H1 (cell line): ENCODE data around the gene SPACA7. TPM values are rescaled to one million over a fixed set of nuclear protein-coding genes. Genes with fewer than 3 reads are reported as not detected.

Experiments
- CTCF ChIA-PET: fragments of 300-600 bp; sonication (Branson Sonifier 250); formaldehyde crosslinking; loops from one replicate; lab custom pipeline; 2021; ENCODE audit not compliant: partially characterized antibody; lab: Charles Lee
- POLR2A ChIA-PET: fragments of 300-600 bp; sonication (Branson Sonifier 250); formaldehyde crosslinking; loops from one replicate; lab custom pipeline; 2021; ENCODE audit warnings: inconsistent platforms; ENCODE audit not compliant: partially characterized antibody; lab: Charles Lee
- DNase-seq, 2 experiments: peaks; one replicate each; pipeline versions ENCODE4 v3.0.0 to v3.0.0-alpha.2; 2010 to 2022; ENCODE audit warnings: low spot score in 2 of 2, low read depth in 1 of 2, mixed read lengths in 1 of 2
- FAIRE-seq: peaks from 2 replicates; lab custom pipeline; 2011; peaks lifted over from hg19 to GRCh38; lab: Jason Lieb, UNC
- H2AFZ ChIP-seq: 2 replicates; pipeline ENCODE4 v1.8.1; 2012; ENCODE audit warnings: low read length, inconsistent platforms
- H2AK5ac ChIP-seq: 2 replicates; pipeline ENCODE4 v1.6.1; 2013; ENCODE audit warnings: low read depth, low read length
- H2BK120ac ChIP-seq: replicated peaks from 2 replicates; pipeline ENCODE3; 2013; ENCODE audit warnings: low read depth, low read length, inconsistent platforms
- H2BK12ac ChIP-seq: 2 replicates; pipeline ENCODE4 v1.6.1; 2013; ENCODE audit warnings: low read depth, low read length
- H2BK15ac ChIP-seq: 2 replicates; pipeline ENCODE4 v1.6.1; 2013; ENCODE audit warnings: low read length
- H2BK20ac ChIP-seq: 2 replicates; pipeline ENCODE4 v1.6.1; 2013; ENCODE audit warnings: low read length
- H2BK5ac ChIP-seq: 2 replicates; pipeline ENCODE4 v1.6.1; 2013; ENCODE audit warnings: low read depth, low read length
- H3K14ac ChIP-seq: 2 replicates; pipeline ENCODE4 v1.6.1; 2013; ENCODE audit warnings: inconsistent platforms; ENCODE audit not compliant: insufficient read length
- H3K18ac ChIP-seq: 2 replicates; pipeline ENCODE4 v1.6.1; 2013; ENCODE audit warnings: low read length; ENCODE audit errors: extremely low read depth
- H3K23ac ChIP-seq: 2 replicates; pipeline ENCODE4 v1.6.1; 2013; ENCODE audit warnings: inconsistent platforms; ENCODE audit not compliant: insufficient read length
- H3K23me2 ChIP-seq: 2 replicates; pipeline ENCODE4 v1.6.1; 2013; ENCODE audit warnings: low read depth, low read length
- H3K27ac ChIP-seq: 2 replicates; pipeline ENCODE4 v1.6.1; 2011; ENCODE audit warnings: low read depth, low read length, inconsistent platforms
- H3K27me3 ChIP-seq, 4 experiments: replicated peaks in 1 of 4; 1 replicate in 1 of 4; 2 replicates in 3 of 4; pipeline versions ENCODE4 v1.6.1 to v1.8.1; 2011 to 2013; ENCODE audit warnings: low read length in 3 of 4, mild to moderate bottlenecking in 3 of 4, inconsistent platforms in 2 of 4, mixed read lengths in 2 of 4, moderate library complexity in 1 of 4; ENCODE audit not compliant: control insufficient read depth in 3 of 4, insufficient read depth in 3 of 4; ENCODE audit errors: extremely low read depth in 1 of 4
- H3K36me3 ChIP-seq, 4 experiments: 2 replicates each; pipeline versions ENCODE4 v1.6.1 to v1.8.1; 2011 to 2013; ENCODE audit warnings: mild to moderate bottlenecking in 4 of 4, low read length in 3 of 4, moderate library complexity in 2 of 4, control low read depth in 1 of 4, inconsistent platforms in 1 of 4; ENCODE audit not compliant: insufficient read depth in 4 of 4, control insufficient read depth in 2 of 4
- H3K4ac ChIP-seq: replicated peaks from 2 replicates; pipeline ENCODE3; 2013; ENCODE audit warnings: low read length, low read depth, mixed read lengths, inconsistent platforms; ENCODE audit not compliant: insufficient read length
- H3K4me1 ChIP-seq, 4 experiments: replicated peaks in 1 of 4; 1 replicate in 1 of 4; 2 replicates in 3 of 4; pipeline versions ENCODE4 v1.6.1 to v1.8.1; 2011 to 2013; ENCODE audit warnings: low read length in 3 of 4, inconsistent platforms in 2 of 4, mixed read lengths in 1 of 4; ENCODE audit not compliant: insufficient read depth in 4 of 4, control insufficient read depth in 3 of 4
- H3K4me2 ChIP-seq, 2 experiments: 2 replicates each; pipeline versions ENCODE4 v1.6.1 to v1.8.1; 2011 to 2013; ENCODE audit warnings: low read depth in 2 of 2, low read length in 2 of 2, control low read depth in 1 of 2, inconsistent platforms in 1 of 2, mild to moderate bottlenecking in 1 of 2; ENCODE audit not compliant: insufficient read depth in 1 of 2
- H3K4me3 ChIP-seq, 4 experiments: fragments of 200-600, 300-600 bp in 1 of 4; sonication (generic), shearing (Covaris generic), sonication (Bioruptor Twin) in 1 of 4; 2 replicates each; pipeline versions ENCODE4 v1.5.1 to v1.8.1; 2011 to 2016; ENCODE audit warnings: low read length in 4 of 4, low read depth in 3 of 4, control low read depth in 2 of 4, inconsistent platforms in 2 of 4, mild to moderate bottlenecking in 2 of 4, mixed read lengths in 1 of 4, moderate library complexity in 1 of 4; ENCODE audit not compliant: insufficient read depth in 2 of 4; ENCODE audit errors: extremely low read depth in 1 of 4
- H3K56ac ChIP-seq: replicated peaks from 2 replicates; pipeline ENCODE3; 2013; ENCODE audit warnings: low read depth, mild to moderate bottlenecking, mixed read lengths, low read length, inconsistent platforms; ENCODE audit not compliant: insufficient read length
- H3K79me1 ChIP-seq: 2 replicates; pipeline ENCODE4 v1.6.1; 2013; ENCODE audit warnings: low read depth, low read length, control low read depth
- H3K79me2 ChIP-seq, 2 experiments: 2 replicates each; pipeline versions ENCODE4 v1.6.1 to v1.8.1; 2012 to 2013; ENCODE audit warnings: low read length in 2 of 2, mild to moderate bottlenecking in 2 of 2, inconsistent platforms in 1 of 2; ENCODE audit not compliant: insufficient read depth in 2 of 2, control insufficient read depth in 1 of 2
- H3K9ac ChIP-seq, 4 experiments: replicated peaks in 1 of 4; 1 replicate in 1 of 4; 2 replicates in 3 of 4; pipeline versions ENCODE4 v1.6.1 to v1.8.1; 2011 to 2013; ENCODE audit warnings: low read depth in 3 of 4, low read length in 3 of 4, control low read depth in 2 of 4, mild to moderate bottlenecking in 2 of 4, moderate library complexity in 2 of 4, inconsistent platforms in 1 of 4; ENCODE audit errors: extremely low read depth in 1 of 4
- H3K9me3 ChIP-seq, 2 experiments: 2 replicates each; pipeline versions ENCODE4 v1.6.1 to v1.8.1; 2012 to 2013; ENCODE audit warnings: mild to moderate bottlenecking in 2 of 2, moderate library complexity in 2 of 2, control low read depth in 1 of 2, inconsistent platforms in 1 of 2, low read depth in 1 of 2, low read length in 1 of 2, mixed read lengths in 1 of 2; ENCODE audit not compliant: insufficient read depth in 2 of 2
- H4K20me1 ChIP-seq, 2 experiments: replicated peaks in 1 of 2; 2 replicates each; pipeline versions ENCODE3 to v1.8.1; 2011 to 2013; ENCODE audit warnings: inconsistent platforms in 2 of 2, low read length in 2 of 2, mild to moderate bottlenecking in 1 of 2; ENCODE audit not compliant: insufficient read depth in 2 of 2, control insufficient read depth in 1 of 2
- H4K5ac ChIP-seq: 2 replicates; pipeline ENCODE4 v1.6.1; 2013; ENCODE audit warnings: low read length, low read depth, mixed read lengths, inconsistent platforms; ENCODE audit not compliant: insufficient read length
- H4K8ac ChIP-seq: 2 replicates; pipeline ENCODE4 v1.8.0; 2013; ENCODE audit warnings: mild to moderate bottlenecking, moderate library complexity, low read length, inconsistent platforms; ENCODE audit not compliant: insufficient read depth; ENCODE audit errors: extremely low read depth
- H4K91ac ChIP-seq: replicated peaks from 2 replicates; pipeline ENCODE3; 2013; ENCODE audit warnings: low read length, mixed read lengths, inconsistent platforms; ENCODE audit not compliant: insufficient read length
- EGR1 ChIP-seq: IDR thresholded peaks from 2 replicates; pipeline ENCODE4 v1.6.1; 2011; ENCODE audit warnings: low read depth, low read length, borderline replicate concordance
- RBBP5 ChIP-seq: IDR thresholded peaks from 2 replicates; pipeline ENCODE4 v1.7.1; 2012; ENCODE audit warnings: low read depth, mild to moderate bottlenecking, inconsistent platforms, low read length, moderate library complexity, borderline replicate concordance
- WGBS, 2 experiments: shearing (Covaris generic) in 1 of 2; methylation state at CpG; one replicate each; pipeline versions ENCODE4 v1.1.6 to v1.1.7; 2013 to 2015; ENCODE audit warnings: low lambda C conversion rate in 2 of 2, mixed read lengths in 2 of 2, inconsistent platforms in 1 of 2, low coverage in 1 of 2, missing lambda C conversion rate in 1 of 2; ENCODE audit not compliant: insufficient replicate concordance in 2 of 2, insufficient coverage in 1 of 2, insufficient read length in 1 of 2; ENCODE audit errors: extremely low coverage in 1 of 2, missing lambda C conversion rate in 1 of 2; 5-methylcytosine and 5-hydroxymethylcytosine counted together
- polyA plus RNA-seq, 7 experiments: library from polyadenylated mRNA; depleted of rRNA in 3 of 7; stranded (reverse) in 5 of 7; unstranded in 2 of 7; fragments of >200 nt in 5 of 7; fragments of 200-250 nt in 2 of 7; gene quantifications; 1 replicate in 5 of 7; 2 replicates in 1 of 7; 4 replicates in 1 of 7; pipeline versions ENCODE4 v1.2.1 to v1.2.3, GENCODE V29; 2011 to 2013; ENCODE audit warnings: missing spikeins in 2 of 7, mixed read lengths in 2 of 7
- total RNA-seq: library from RNA; stranded (reverse); fragmentation: NEBNext Ultra II Directional; extraction: Animal tissue kit (Norgen Biotek cat#: 25700); gene quantifications from 2 replicates; pipeline ENCODE4 v1.2.1, GENCODE V29; 2021

SPACA7 gene
- total and polyA plus RNA-seq, 2 of the 8 experiments (the other 6 are each of a cell fraction or from before 2014, with no cell fraction given), result not detected

GRCh38 chr13:112441226-112441625 lies 65.1 kb downstream of the SPACA7 start:
- Histone ChIP-seq H3K9me3 (peaks cover 2 to 8% of the 10 kb centered on the region in 2 experiments; a peak in 1 of 4 replicates), H4K8ac (no peak overlapping the region), H3K4ac (no peak overlapping the region), H3K18ac (no peak overlapping the region), H3K4me1 (peaks cover 0 to 4% (median 1%) of the 10 kb centered on the region in 4 experiments; a peak in 2 of 7 replicates), H3K4me2 (no peak overlapping the region), H3K9ac (no peak overlapping the region), H3K27me3 (peaks cover 0 to 3% (median under 1%) of the 10 kb centered on the region in 4 experiments; a peak in 3 of 7 replicates), H2AK5ac (no peak overlapping the region), H3K4me3 (no peak overlapping the region), H2BK5ac (no peak overlapping the region), H2BK12ac (no peak overlapping the region), H3K27ac (no peak overlapping the region), H3K36me3 (no peaks in the 10 kb centered on the region), H3K79me2 (no peaks in the 10 kb centered on the region), H2AFZ (no peak overlapping the region), H2BK15ac (no peak overlapping the region), H3K56ac (no peak overlapping the region), H3K14ac (no peak overlapping the region), H3K23me2 (no peaks in the 10 kb centered on the region), H3K23ac (no peak overlapping the region), H3K79me1 (no peaks in the 10 kb centered on the region), H4K91ac (no peak overlapping the region), H2BK120ac (no peak overlapping the region), H2BK20ac (no peak overlapping the region), H4K20me1 (no peaks in the 10 kb centered on the region), H4K5ac (no peak overlapping the region)
- CTCF ChIA-PET, result interaction anchor here (0.7 to 5.2 kb wide), 2 partner anchors 92 to 381 kb away, joined by 3 to 51 read pairs; no protein-coding TSS in a partner anchor
- WGBS, 2 experiments, result 88% methylated on average over 17 of the region's 17 CpGs; no CpG with 5 or more reads in 1 of the 2 experiments
- TF ChIP-seq RBBP5 (no peak), EGR1 (no peak)
- FAIRE-seq, result no peak
- DNase-seq, result no peak
- POLR2A ChIA-PET, result interaction anchor here (0.7 kb wide), 1 partner anchor 65 kb away, joined by 4 read pairs; the partner anchor contains the start of gene SPACA7
